Urothelium cell line (cell line): ENCODE measurements around the gene PARVB.

Source experiments
- DNase-seq: peaks from one replicate; pipeline ENCODE4 v3.0.0; 2011; ENCODE audit warnings: low spot score, mixed read lengths
- FAIRE-seq: peaks from 2 replicates; lab custom pipeline; 2011; peaks lifted over from hg19 to GRCh38; lab: Jason Lieb, UNC

PARVB gene

DNA sequence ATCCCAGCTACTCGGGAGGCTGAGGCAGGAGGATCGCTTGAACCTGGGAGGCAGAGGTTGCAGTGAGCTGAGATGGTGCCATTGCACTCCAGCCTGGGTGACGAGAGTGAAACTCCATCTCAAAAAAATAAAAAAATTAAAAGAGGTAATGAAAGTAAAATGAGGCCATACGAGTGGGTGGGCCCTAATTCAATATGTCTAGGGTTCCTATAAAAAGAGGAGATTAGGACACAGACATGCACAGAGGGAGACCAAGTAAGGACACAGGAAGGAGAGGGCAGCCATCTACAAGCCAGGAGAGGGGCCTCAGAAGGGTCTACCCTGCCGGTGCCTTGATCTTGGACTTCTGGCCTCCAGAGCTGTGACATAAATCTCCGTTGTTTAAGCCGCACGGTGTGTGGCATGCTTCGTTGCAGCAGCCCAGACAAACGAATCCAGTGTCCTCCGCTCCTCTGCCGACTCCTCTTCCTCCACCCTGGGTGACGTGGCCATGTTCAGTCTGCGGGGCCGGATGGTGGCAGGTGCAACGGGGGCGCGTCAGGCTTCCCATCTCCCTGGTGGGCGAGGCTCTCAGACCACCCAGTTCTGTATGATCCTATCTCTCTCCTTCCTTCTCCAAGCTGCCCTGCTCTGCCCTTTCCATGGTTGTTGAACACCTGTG, 105.0 kb downstream of the PARVB start:
- DNase-seq, result no peak
- FAIRE-seq, result no peak

DNA sequence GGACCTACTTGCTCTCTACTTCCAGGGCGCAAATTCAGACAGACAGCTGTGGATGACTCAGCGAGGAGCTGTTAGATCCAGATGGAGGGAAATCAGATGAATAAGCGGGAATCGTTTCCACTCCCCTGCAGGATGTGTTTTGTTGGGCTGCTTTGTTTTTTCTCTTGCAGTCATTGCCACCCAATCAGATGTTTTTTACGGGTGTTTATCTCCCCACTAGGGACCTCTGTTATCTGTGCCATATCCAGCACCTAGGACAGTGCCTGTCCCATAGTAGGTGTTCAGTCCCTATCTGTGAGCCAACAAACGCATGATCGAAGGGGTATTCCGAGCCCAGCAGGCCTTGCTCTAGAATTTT, 105.5 kb downstream of the PARVB start:
- no peak for DNase-seq
- FAIRE-seq, result no peak

DNA sequence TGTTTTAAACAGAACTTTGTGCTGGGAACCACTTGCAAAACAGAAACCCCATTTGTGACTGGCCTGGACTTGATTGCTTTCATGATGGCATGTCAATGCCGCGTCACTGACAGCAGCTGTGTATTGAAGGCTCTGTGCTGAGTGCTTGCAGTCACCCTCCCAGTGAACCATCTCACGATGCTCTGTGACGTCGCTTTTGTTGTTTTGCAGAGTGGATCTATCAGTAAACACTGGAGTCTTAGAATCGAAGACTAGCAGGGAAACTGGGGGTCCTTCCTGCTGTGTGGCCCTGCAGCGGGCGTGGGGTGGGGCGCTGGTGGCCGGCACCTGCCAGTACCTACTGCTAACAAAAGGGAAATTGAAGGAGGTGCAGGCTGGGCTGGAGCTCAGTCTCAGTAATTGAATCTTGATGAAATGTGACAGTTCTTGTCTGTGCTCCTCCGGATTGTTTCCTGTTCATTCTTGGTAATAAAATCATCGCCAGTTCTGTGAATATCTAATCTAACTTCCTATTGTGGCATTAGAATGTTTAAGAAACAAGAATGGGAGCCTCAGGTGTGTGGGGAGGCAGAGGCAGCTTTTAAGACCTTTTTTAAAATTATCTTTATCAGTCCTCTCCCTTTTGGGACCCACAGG, 106.1 kb downstream of the PARVB start:
- DNase-seq, result no peak
- no peak for FAIRE-seq

DNA sequence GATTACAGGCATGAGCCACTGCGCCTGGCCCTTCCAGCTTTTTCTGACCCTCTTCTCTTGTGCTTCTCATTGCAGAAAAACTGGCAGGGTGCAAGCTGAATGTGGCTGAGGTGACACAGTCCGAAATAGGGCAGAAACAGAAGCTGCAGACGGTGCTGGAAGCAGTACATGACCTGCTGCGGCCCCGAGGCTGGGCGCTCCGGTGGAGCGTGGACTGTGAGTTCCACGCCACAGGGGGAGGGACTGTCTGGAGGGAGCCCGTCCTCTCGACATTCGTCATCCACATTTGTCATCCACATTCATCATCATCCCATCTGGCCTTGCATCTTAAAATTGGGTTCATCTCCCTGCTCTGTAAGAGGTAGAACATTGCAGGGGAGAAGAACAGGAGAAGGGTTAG, 107.3 kb downstream of the PARVB start:
- DNase-seq (no peak), FAIRE-seq (no peak)

DNA sequence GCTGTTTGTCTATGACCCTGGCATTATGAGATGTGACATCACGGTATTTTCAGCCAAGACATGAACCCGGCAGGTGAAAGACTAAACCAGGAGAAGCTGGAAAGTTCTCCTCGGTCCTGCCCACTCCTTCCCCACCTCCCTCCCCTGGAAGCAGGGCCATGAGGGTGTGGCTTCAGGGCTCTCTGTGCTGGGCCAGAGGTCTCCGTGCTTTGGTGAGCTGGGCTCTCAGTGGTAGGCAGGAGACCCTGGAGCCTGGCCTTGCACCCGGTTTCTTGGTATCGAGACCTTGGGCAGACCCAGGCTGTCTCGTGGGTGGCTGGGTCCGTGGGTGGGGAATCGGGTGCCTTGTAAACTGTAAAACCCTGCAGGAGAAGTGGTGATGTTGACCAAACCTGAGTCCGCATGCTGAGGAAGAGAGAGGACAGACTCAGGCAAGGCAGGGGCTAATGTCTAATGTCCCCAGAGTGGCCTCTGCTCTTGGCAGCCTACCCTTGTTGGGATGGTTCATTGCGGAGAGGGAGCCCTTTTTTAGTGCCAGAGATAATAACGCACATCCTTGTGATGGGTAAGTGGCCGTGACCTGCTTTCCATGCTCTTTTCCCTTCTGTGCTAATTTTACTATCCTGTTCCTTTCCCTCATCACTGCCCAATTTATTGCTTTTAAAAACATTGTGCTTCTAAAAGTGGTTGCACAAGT, 108.0 kb downstream of the PARVB start:
- FAIRE-seq (no peak), DNase-seq (no peak)

DNA sequence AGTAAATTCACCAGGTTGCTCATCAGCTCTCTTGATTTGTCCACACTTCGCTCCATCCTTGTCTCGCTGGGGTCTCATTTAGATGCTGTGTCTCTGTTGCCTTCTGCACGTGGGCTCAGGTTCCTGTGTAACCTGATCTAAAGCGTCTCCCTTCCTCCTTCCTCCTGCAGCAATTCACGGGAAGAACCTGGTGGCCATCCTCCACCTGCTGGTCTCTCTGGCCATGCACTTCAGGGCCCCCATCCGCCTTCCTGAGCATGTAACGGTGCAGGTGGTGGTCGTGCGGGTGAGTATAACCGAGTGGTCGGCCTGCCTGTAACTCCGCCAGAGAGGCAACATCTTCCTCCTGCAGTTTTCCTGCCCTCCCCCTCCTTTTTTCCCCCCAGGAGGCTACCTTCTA, 108.6 kb downstream of the PARVB start:
- no peak for FAIRE-seq
- DNase-seq, result no peak

DNA sequence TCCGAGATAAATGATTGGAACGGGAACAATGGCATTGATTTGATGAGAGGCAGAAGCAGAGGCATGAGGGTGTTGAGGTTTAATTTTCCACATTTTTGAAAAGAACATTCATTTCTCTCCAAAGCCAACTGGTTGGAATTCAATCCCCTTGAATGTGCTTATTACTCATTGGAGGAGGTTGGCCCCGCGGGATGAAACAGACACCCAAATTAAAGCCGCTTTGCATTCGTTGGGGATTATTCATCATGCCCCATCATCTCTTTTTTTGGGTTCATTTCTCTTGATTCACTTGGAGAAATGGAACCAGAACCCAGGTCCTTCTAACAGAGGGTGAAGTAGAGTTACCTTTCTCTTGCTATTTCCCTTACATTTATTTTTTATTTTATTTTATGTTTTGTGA, 109.1 kb downstream of the PARVB start:
- no peak for FAIRE-seq
- DNase-seq, result no peak

DNA sequence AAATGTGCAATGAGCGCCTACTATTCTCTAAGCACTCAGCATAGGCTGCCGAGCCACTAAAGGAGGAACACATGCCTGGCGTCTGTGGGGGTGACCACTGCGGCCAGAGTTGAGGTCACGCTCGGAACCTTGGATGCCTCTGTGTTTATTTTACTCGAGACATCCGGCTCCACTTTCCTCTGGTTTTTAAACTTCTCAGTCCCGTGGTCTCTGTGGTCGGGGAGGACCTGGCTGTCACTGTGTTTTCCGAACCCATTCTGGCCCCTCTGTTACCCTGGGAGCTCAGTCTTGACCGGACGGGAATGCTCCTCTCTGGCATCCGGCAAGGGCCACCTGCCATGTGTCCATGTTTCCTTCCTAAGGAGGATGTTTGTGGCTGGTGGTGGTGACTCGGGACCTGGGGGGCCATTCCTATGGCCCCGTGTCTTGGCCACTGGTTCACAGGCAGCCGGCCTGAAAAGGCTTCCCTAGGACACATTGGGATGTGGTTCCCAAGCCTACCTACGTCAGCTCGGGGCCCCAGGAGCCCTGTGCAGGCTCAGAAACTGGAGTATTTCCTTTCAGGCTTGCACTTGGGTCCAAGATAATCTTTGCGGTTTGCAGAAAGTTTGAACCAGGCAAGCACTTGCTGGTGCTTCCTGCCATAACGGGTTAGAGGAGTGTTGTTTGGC, 109.9 kb downstream of the PARVB start:
- DNase-seq (no peak), FAIRE-seq (no peak)

DNA sequence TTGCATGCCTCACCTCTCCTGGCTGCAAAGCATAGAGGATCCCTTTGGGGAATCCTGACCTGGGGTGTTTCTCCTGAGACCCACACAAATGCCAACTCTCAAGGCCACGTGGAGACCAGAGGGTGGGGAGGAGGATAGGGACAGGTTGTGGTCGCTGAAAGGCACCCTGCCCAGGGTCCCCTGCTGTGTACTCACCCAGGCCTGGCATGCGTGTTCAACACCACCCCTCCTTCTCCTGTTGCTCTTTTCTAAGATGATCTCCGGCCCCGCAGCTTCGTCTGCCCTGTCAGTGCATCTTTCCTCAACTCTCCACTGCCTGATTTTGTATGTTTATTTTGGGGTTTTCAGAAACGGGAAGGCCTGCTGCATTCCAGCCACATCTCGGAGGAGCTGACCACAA, 112.0 kb downstream of the PARVB start:
- DNase-seq (no peak), FAIRE-seq (no peak)

DNA sequence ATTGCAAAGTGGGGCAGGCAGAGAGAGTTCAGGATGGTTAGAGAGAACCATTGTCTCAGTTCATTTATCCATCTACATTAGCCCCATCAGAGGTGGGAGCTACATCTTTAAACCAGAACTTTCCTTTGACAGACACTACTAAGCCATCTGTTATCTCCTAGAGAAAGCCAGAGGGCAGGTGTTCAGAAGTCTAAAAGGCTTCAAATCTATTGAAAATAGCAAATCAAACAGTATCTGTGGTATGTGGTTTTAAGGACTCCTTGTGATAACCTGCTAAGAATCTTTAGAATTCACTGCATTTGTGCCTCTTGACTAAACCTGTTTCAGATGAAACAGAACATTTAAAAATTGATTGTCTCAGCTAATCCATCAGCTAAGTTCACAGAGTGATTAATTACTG, 112.7 kb downstream of the PARVB start:
- no peak for FAIRE-seq
- DNase-seq, result no peak

DNA sequence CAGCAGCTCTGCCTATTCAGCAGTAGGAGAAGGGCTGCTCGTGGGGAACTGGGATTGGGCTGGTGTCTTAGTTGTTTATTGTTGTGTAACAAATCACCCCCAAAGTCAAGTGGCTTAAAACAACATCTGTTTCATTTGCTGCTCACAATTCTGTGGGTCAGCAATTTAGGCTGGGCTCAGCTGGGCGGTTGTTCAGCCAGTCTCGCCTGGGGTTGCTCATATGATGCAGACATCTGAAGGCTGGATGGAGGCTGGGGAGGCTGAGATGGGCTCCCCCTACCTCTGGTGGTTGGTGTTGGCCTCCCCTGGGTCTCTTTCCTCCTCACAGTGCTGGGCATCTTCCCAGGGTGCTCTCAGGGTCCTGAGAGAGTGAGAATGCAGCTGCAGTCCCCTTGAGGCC, 113.3 kb downstream of the PARVB start:
- DNase-seq, result no peak

DNA sequence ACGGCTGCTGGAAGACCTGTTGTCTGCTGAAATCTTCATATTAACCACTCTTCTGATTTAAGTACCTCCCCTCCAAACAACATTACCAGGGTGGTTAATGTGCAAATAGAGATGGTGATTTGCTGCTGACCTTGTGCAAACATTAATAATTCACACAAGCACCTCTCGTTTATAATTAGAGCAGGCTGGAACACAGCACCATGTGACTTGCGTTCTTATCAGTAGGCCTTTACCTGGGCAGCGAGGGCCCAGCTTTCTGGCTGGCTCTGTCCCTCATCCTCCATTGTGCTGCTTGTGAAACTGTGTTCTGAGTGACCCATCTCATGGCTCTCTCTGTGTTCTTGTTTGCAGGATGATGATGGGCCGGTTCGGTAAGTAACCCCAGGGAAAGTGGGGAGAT, 115.7 kb downstream of the PARVB start:
- FAIRE-seq (no peak), DNase-seq (no peak)

More for the DNA sequence above, 113.3 kb downstream of the PARVB start:
- FAIRE-seq, result no peak

DNA sequence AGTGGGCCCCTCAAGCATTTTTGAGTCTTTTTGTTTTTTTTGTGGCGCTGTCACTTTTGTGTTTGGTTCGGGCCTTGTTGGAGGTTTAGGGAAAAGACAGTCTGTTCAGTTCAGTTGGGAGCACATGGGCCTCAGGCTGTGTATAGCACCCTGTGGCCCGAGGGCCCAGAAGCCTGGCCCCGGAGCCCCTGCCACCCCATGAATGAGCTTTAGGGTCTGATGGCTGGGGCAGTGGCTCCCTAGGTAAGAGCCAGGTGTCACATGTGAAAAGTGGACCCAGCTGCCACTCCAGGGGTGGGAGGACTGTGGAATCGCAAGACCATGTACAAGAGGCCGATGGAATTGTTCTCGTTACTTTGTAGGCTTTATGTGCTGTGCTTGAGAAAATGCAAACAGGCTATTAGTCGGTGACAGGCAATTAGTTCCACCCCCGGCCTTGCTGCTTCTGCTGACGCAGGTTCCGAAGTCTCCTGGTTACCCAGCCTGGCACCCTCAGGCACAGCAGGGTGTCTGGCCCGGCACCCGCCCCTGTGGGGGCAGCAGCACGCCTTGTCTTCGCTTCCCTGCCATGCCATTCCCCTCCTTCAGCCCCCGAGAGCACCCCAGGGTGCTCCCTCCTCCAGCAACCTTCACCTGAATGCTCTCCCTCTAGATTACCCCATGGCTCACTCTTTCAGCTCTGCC, 118.5 kb downstream of the PARVB start:
- DNase-seq (no peak), FAIRE-seq (no peak)

DNA sequence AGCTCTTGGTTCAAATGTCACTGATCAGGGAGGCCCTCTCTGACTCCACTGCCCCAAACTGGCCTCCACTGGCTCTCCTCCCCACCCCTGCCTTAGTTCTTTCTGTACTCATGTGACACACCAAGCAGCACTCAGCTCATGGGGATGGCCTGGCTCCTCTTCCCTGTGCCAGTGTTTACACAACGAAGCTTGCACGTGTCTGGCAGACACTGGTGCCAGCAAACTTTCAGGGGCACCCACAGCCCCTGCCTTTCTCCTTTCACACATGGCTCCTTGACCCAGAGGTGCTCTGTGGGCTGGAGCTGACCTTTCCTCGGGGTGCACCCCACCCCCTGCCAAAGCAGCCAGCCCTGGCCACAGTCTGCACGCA, 119.0 kb downstream of the PARVB start:
- FAIRE-seq (no peak), DNase-seq (no peak)

DNA sequence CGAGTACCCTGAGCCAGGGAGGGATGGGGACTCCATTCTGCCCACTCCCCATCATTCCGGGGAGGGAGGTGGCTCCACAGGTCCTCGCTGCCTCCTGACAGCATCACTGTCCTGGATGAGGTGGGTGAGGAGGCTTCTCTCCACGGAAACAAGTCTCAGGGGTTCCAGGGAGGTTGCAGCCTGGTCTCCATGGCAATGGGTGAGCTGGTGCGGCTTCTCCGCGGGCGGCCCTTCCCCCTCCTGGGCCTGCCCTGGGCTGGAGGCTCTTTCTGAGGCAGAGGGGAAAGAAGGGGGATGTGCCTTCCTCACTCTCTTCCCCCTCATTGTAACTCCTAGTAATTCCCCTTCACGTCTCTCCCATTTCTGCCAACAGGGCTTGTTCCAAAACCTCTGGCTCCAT, 119.5 kb downstream of the PARVB start:
- no peak for FAIRE-seq
- no peak for DNase-seq

DNA sequence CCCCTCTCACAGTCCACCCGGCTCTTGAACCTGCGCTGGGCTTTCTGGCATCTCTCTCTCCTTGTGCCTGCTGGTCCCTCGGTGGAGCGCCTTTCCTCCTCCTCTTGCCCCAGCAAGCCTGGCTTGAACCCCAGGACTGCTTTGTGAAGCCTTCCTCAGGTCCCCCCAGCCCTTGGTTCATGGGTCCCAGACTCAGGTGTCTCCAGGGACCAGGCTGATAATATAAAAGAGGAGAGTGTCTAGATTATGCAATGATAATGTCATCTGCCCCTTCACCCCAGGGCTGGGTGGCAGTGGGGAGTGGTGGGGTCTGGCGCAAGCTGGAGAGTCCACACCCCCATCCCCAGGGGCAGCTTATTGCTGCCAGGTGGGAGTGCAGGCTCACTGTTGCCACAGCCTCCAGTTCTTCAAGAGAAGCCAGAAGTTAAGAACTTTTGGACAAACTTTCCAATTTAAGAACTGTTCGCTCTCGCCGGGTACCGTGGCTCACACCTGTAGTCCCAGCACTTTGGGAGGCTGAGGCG, 120.0 kb downstream of the PARVB start:
- FAIRE-seq (no peak), DNase-seq (no peak)

DNA sequence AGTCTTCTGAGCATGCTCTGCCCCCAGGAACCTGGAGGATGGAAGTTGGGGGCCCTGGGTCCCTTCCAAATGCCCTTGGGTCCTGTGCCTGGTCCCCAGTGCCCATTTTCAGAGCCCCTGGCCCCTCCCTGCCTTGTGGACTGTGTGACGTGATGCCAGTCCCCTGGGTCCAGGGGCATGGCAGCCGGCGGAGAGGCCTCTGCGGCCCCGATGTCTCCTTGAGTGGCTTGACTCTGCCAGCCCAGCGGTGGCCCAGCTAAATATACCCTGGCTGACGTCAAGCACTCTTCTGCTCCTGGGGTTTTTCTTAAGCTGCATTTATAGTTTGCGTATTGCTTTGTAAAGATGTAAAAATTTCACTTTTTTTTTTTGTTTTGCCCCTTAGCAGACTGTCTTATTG, 121.4 kb downstream of the PARVB start:
- FAIRE-seq, result no peak
- no peak for DNase-seq

DNA sequence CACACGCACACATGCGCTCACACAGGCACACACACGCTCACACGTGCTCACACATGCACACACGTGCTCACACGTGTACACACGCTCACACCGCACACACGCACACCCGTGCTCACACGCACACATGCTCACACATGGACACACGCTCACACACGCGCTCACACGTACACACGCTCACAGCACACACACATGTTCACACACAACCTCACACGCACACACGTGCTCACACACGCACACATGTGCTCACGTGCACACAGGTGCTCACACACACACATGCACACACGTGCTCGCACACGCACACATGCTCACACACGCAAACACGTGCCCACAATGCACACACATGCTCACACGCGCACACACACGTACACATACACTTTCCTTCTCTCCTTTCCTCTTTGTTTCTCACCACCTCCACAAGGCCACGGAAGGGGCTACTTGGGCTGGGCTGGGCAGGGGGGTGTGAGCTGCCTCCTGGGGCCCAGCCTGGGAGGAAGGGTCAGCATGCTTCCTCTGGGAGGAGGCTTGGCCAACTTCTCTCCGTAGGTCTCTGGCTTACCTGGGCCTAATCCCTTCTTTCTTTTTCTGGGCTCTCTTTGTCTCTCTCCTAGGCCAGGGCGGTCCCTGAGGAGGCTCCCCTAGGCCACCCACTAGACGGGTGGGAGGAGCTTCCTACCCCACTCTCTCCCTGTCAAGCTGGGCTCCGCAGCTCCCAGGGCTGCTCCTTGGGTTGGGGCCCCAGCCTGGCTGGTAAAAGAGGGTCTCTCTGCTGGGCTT, 122.2 kb downstream of the PARVB start:
- peak; percentile 95 for FAIRE-seq
- no peak for DNase-seq

DNA sequence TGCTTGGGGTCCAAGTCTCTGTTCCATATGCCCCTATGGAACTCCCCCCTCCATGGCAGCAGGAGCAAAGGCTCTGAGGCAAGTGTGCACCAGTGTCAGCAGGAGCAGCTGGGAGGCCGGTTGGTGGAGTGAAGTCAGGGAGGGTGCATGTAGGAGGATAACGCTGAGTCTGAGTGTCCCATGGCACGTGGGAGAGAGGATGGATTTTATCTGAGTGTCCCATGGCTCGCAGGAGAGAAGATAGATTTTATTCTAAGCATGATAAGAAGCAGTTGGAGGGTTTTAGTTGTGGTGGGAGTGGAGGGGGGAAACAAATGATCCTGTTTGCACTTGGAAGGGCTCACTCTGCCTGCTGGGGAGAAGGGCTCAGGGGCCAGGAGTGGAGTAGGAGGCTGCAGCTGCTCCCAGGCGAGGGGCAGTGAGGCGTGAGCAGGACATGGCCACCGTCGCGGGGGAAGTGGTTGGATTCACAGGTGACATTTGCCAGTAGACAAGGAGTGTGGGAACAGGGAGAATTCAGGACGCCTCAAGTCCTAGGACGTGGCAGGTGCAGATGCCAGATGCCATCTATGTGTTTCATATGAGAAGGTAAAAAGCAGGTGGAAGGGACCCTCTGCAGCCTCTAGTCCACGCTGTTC, 123.0 kb downstream of the PARVB start:
- FAIRE-seq, result no peak
- no peak for DNase-seq
